Memory B cell (primary cell): ENCODE data around the gene GALNT17.

ENCODE experiments used
- ATAC-seq: fragments of 150-1000 bp; cut with Tn5 transposase; 2 replicates; pipeline ENCODE4 v1.10.0; 2021; ENCODE audit warnings: low read depth, mild to moderate bottlenecking, moderate library complexity
- DNase-seq, 2 donors: peaks; one replicate each; pipeline ENCODE4 v3.0.0; 2022; ENCODE audit warnings: low spot score in 2 of 2
- H3K27ac Mint-ChIP-seq: one replicate; pipeline ENCODE4 v1.8.0; 2022; ENCODE audit warnings: mild to moderate bottlenecking, moderate library complexity, mixed read lengths
- H3K27me3 Mint-ChIP-seq: one replicate; pipeline ENCODE4 v1.8.0; 2022; ENCODE audit warnings: mixed read lengths
- H3K36me3 Mint-ChIP-seq: one replicate; pipeline ENCODE4 v1.8.0; 2022; ENCODE audit warnings: mild to moderate bottlenecking, mixed read lengths
- H3K4me1 Mint-ChIP-seq: one replicate; pipeline ENCODE4 v1.8.0; 2022; ENCODE audit warnings: mixed read lengths
- H3K4me3 Mint-ChIP-seq: one replicate; pipeline ENCODE4 v1.8.0; 2022; ENCODE audit warnings: mild to moderate bottlenecking, moderate library complexity, mixed read lengths
- H3K9me3 Mint-ChIP-seq: one replicate; pipeline ENCODE4 v1.8.0; 2022; ENCODE audit warnings: mixed read lengths

The GALNT17 gene

DNA sequence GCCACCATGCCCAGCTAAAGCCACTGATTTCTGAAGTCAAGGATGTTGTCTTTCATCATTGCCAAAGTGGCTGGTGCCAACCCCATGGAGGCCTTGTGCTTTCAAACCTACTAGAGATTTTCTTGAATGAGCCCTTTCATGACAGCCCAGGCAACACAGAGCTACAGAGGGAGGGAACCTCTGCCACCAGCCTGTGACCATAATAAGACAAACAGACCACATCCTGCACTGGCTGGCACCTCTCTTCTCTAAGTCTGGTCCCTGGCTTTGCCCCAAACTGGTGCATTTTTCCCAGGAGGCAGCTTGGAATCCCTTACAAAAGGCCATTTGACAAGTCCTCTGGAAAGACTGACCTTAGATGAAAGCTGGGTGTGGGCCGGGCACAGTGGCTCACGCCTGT is 348.8 kb downstream of the GALNT17 start:
- no peak for DNase-seq
- peaks cover 4% of the 10 kb centered on the region for H3K9me3 Mint-ChIP-seq
- H3K36me3 Mint-ChIP-seq: no peaks in the 10 kb centered on the region
- no peak overlapping the region for H3K27ac Mint-ChIP-seq
- H3K4me1 Mint-ChIP-seq: no peaks in the 10 kb centered on the region
- no peak overlapping the region for H3K4me3 Mint-ChIP-seq
- no peak for ATAC-seq
- no peaks in the 10 kb centered on the region for H3K27me3 Mint-ChIP-seq

DNA sequence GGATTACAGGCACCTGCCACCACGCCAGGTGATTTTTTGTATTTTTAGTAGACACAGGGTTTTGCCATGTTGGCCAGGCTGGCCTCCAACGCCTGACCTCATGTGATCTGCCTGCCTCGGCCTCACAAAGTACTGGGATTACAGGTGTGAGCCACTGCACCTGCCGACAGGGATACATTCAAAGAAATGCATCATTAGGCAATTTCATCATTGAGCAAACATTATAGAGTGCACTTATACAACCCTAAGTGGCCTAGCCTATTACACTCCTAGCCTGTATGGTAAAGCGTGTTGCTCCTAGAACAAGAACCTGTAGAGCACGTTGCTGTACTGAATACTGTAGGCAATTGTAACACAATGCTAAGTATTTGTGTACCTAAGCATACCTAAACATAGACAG is 350.3 kb downstream of the GALNT17 start:
- Mint-ChIP-seq H3K36me3 (no peaks in the 10 kb centered on the region), H3K27me3 (no peaks in the 10 kb centered on the region), H3K4me1 (no peaks in the 10 kb centered on the region), H3K9me3 (peaks cover 3% of the 10 kb centered on the region), H3K27ac (no peak overlapping the region), H3K4me3 (no peak overlapping the region)
- DNase-seq (no peak), ATAC-seq (no peak)

GRCh38 chr7:71484380-71484779 is 352.4 kb downstream of the GALNT17 start:
- ATAC-seq (no peak), DNase-seq (no peak)
- Mint-ChIP-seq H3K27ac (no peak overlapping the region), H3K4me1 (no peaks in the 10 kb centered on the region), H3K4me3 (no peak overlapping the region), H3K36me3 (no peaks in the 10 kb centered on the region), H3K27me3 (no peaks in the 10 kb centered on the region), H3K9me3 (peaks cover 3% of the 10 kb centered on the region)

GRCh38 chr7:71485586-71485985 is 353.6 kb downstream of the GALNT17 start:
- no peaks in the 10 kb centered on the region for H3K27me3 Mint-ChIP-seq
- H3K27ac Mint-ChIP-seq: no peak overlapping the region
- H3K4me3 Mint-ChIP-seq: no peak overlapping the region
- no peaks in the 10 kb centered on the region for H3K36me3 Mint-ChIP-seq
- ATAC-seq (no peak), DNase-seq (no peak)
- H3K9me3 Mint-ChIP-seq: peaks cover 2% of the 10 kb centered on the region
- H3K4me1 Mint-ChIP-seq: no peaks in the 10 kb centered on the region

GRCh38 chr7:71486414-71486813 is 354.5 kb downstream of the GALNT17 start:
- Mint-ChIP-seq H3K4me1 (no peaks in the 10 kb centered on the region), H3K27me3 (no peaks in the 10 kb centered on the region), H3K9me3 (peaks cover 2% of the 10 kb centered on the region), H3K4me3 (no peak overlapping the region), H3K27ac (no peak overlapping the region), H3K36me3 (no peaks in the 10 kb centered on the region)
- ATAC-seq (no peak), DNase-seq (no peak)

- ATAC-seq: no peak
- no peaks in the 10 kb centered on the region for H3K27me3 Mint-ChIP-seq
- no peak overlapping the region for H3K27ac Mint-ChIP-seq
- H3K9me3 Mint-ChIP-seq: peaks cover 2% of the 10 kb centered on the region
- no peaks in the 10 kb centered on the region for H3K36me3 Mint-ChIP-seq
- no peak for DNase-seq
- no peaks in the 10 kb centered on the region for H3K4me1 Mint-ChIP-seq
- no peak overlapping the region for H3K4me3 Mint-ChIP-seq
These were observed 355.1 kb downstream of the GALNT17 start for GRCh38 chr7:71486856-71487628.

- Mint-ChIP-seq H3K27ac (no peak overlapping the region), H3K9me3 (peaks cover 3% of the 10 kb centered on the region), H3K4me1 (no peaks in the 10 kb centered on the region), H3K27me3 (no peaks in the 10 kb centered on the region), H3K36me3 (no peaks in the 10 kb centered on the region), H3K4me3 (no peak overlapping the region)
- ATAC-seq (no peak), DNase-seq (no peak)
These were observed 356.4 kb downstream of the GALNT17 start for GRCh38 chr7:71488308-71488707.

- Mint-ChIP-seq H3K9me3 (peaks cover 3% of the 10 kb centered on the region), H3K4me1 (no peaks in the 10 kb centered on the region), H3K27me3 (no peaks in the 10 kb centered on the region), H3K27ac (no peak overlapping the region), H3K36me3 (no peaks in the 10 kb centered on the region), H3K4me3 (no peak overlapping the region)
- ATAC-seq (no peak), DNase-seq (no peak)
These were observed 359.4 kb downstream of the GALNT17 start for GRCh38 chr7:71491336-71491735.

DNA sequence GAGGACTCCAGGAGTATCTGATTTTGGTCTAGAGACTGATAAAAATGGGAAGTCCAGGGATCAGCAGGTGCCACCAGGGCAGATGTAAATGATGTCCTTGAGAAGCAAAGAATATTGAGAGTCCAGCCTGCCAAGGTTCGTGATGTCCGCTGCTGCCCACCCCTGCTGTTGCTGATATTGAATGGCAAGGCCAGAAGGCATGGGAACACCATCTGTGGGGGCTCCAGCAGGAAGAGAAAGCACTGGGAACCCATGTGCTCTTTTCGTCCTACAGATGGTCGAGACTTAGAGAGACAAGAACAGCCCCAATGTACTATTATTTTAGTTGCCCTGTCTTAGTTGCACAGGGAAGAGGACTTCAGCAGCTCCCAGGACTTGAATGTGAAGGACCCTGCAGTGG is 363.9 kb downstream of the GALNT17 start:
- no peaks in the 10 kb centered on the region for H3K36me3 Mint-ChIP-seq
- no peak for ATAC-seq
- no peaks in the 10 kb centered on the region for H3K27me3 Mint-ChIP-seq
- H3K27ac Mint-ChIP-seq: no peak overlapping the region
- no peak overlapping the region for H3K4me3 Mint-ChIP-seq
- no peak for DNase-seq
- peaks cover 8% of the 10 kb centered on the region for H3K9me3 Mint-ChIP-seq
- no peaks in the 10 kb centered on the region for H3K4me1 Mint-ChIP-seq

- ATAC-seq (no peak), DNase-seq (no peak)
- Mint-ChIP-seq H3K27ac (no peak overlapping the region), H3K27me3 (no peaks in the 10 kb centered on the region), H3K4me3 (no peak overlapping the region), H3K36me3 (no peaks in the 10 kb centered on the region), H3K9me3 (peaks cover 13% of the 10 kb centered on the region), H3K4me1 (no peaks in the 10 kb centered on the region)
These were observed 365.5 kb downstream of the GALNT17 start for GRCh38 chr7:71497256-71497946.

DNA sequence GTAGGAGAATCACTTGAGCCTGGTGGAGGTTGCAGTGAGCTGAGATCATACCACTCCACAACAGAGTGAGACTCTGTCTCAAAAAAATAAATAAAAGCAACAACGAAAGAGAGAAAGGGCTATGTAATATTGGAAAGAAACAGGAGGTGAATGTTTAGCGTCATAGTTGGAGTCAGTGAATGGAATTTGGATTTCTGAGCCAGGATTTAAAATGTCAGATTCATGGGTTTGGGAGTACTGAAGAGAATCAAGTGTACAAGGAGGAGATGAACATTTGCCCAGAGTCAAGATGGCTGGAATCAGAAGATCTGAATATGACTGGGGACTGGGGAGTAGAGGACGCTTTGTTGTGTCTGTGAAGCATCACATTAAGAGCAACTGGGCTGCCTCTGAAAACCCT is 366.4 kb downstream of the GALNT17 start:
- H3K4me1 Mint-ChIP-seq: no peaks in the 10 kb centered on the region
- peaks cover 14% of the 10 kb centered on the region for H3K9me3 Mint-ChIP-seq
- ATAC-seq: no peak
- no peak overlapping the region for H3K27ac Mint-ChIP-seq
- no peak overlapping the region for H3K4me3 Mint-ChIP-seq
- no peaks in the 10 kb centered on the region for H3K36me3 Mint-ChIP-seq
- no peaks in the 10 kb centered on the region for H3K27me3 Mint-ChIP-seq
- DNase-seq: no peak

GRCh38 chr7:71504697-71505441 is 372.9 kb downstream of the GALNT17 start:
- Mint-ChIP-seq H3K27ac (no peak overlapping the region), H3K36me3 (no peaks in the 10 kb centered on the region), H3K27me3 (no peaks in the 10 kb centered on the region), H3K4me3 (no peak overlapping the region), H3K4me1 (no peaks in the 10 kb centered on the region), H3K9me3 (peaks cover 15% of the 10 kb centered on the region)
- DNase-seq: no peak
- no peak for ATAC-seq

DNA sequence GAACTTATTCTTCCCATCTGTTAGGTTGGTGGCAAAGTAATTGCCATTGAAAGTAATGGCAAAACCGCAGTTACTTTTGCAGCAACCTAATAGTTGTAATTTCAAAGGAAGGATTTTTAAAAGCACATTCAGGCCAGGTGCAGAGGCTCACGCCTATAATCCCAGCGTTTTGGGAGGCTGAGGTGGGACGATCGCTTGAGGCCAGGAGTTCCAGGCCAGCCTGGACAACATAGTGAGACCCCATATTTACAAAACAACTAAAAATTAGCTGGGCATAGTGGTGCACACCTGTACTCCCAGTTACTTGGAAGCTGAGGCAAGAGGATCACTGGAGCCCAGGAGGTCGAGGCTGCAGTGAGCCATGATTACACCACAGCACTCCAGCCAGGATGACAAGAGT is 374.9 kb downstream of the GALNT17 start:
- no peaks in the 10 kb centered on the region for H3K36me3 Mint-ChIP-seq
- H3K27me3 Mint-ChIP-seq: no peaks in the 10 kb centered on the region
- no peak for DNase-seq
- H3K27ac Mint-ChIP-seq: no peak overlapping the region
- H3K9me3 Mint-ChIP-seq: peaks cover 12% of the 10 kb centered on the region
- ATAC-seq: no peak
- no peaks in the 10 kb centered on the region for H3K4me1 Mint-ChIP-seq
- no peak overlapping the region for H3K4me3 Mint-ChIP-seq
